HUES6 (cell line): ENCODE data around the gene MEX3D.
"Not testable (repeated sequence)": the region's sequence is repeated elsewhere in the genome, so short reads cannot be mapped to it uniquely, and the experiment has no call there.

ENCODE experiments used
- H3K27ac ChIP-seq: 2 replicates; pipeline ENCODE4 v1.7.0; 2013; ENCODE audit warnings: low read depth, mild to moderate bottlenecking, low read length, inconsistent platforms
- H3K27me3 ChIP-seq: 2 replicates; pipeline ENCODE4 v1.6.1; 2013; ENCODE audit warnings: low read length; ENCODE audit not compliant: control insufficient read depth, insufficient read depth
- H3K36me3 ChIP-seq: 2 replicates; pipeline ENCODE4 v1.6.1; 2013; ENCODE audit warnings: low read length; ENCODE audit not compliant: control insufficient read depth, insufficient read depth
- H3K4me1 ChIP-seq: 2 replicates; pipeline ENCODE4 v1.6.1; 2013; ENCODE audit warnings: low read length; ENCODE audit not compliant: control insufficient read depth, insufficient read depth
- H3K4me3 ChIP-seq: 2 replicates; pipeline ENCODE4 v1.5.1; 2013; ENCODE audit warnings: low read depth, low read length
- H3K9ac ChIP-seq: one replicate; pipeline ENCODE4 v1.6.1; 2013; ENCODE audit warnings: mild to moderate bottlenecking, low read length
- H3K9me3 ChIP-seq: 2 replicates; pipeline ENCODE4 v1.6.1; 2013; ENCODE audit warnings: low read depth, low read length; ENCODE audit not compliant: control insufficient read depth, insufficient read depth

MEX3D gene

GRCh38 chr19:1551068-1552040, 16.8 kb downstream of the MEX3D start:
- no peaks in the 10 kb centered on the region for H3K4me1 ChIP-seq

GRCh38 chr19:1549332-1549945, 18.7 kb downstream of the MEX3D start:
- no peaks in the 10 kb centered on the region for H3K4me1 ChIP-seq
- no peak overlapping the region for H3K27ac ChIP-seq
- peaks cover 7% of the 10 kb centered on the region; the same call in 1 of the 2 replicates for H3K27me3 ChIP-seq
- no peak overlapping the region for H3K4me3 ChIP-seq
- no peak overlapping the region for H3K9ac ChIP-seq
- H3K9me3 ChIP-seq: no peaks in the 10 kb centered on the region
- H3K36me3 ChIP-seq: peaks cover 4% of the 10 kb centered on the region; the same call in 1 of the 2 replicates

More at GRCh38 chr19:1551068-1552040, 16.8 kb downstream of the MEX3D start:
- H3K4me3 ChIP-seq: no peak overlapping the region
- H3K9me3 ChIP-seq: no peaks in the 10 kb centered on the region
- peaks cover 12% of the 10 kb centered on the region for H3K36me3 ChIP-seq
- no peak overlapping the region for H3K27ac ChIP-seq
- no peak overlapping the region for H3K9ac ChIP-seq
- H3K27me3 ChIP-seq: no peaks in the 10 kb centered on the region

- no peak overlapping the region for H3K27ac ChIP-seq
- H3K9ac ChIP-seq: no peak overlapping the region
- no peaks in the 10 kb centered on the region for H3K9me3 ChIP-seq
- no peak overlapping the region for H3K4me3 ChIP-seq
- H3K36me3 ChIP-seq: no peaks in the 10 kb centered on the region
- no peaks in the 10 kb centered on the region for H3K4me1 ChIP-seq
- peaks cover 14% of the 10 kb centered on the region; the same call in 1 of the 2 replicates for H3K27me3 ChIP-seq
Measured at GRCh38 chr19:1540365-1540925, 27.7 kb downstream of the MEX3D start.

- not testable (repeated sequence) for H3K4me3 ChIP-seq, H3K36me3 ChIP-seq, H3K9ac ChIP-seq, H3K27ac ChIP-seq, H3K9me3 ChIP-seq, H3K4me1 ChIP-seq
- H3K27me3 ChIP-seq: peaks cover 13% of the 10 kb centered on the region; the same call in 1 of the 2 replicates
Measured at GRCh38 chr19:1539749-1540148, 28.4 kb downstream of the MEX3D start.

GRCh38 chr19:1538978-1539377, 29.1 kb downstream of the MEX3D start:
- peaks cover 9% of the 10 kb centered on the region; the same call in 1 of the 2 replicates for H3K27me3 ChIP-seq
- no peak overlapping the region for H3K9ac ChIP-seq
- no peaks in the 10 kb centered on the region for H3K4me1 ChIP-seq
- H3K9me3 ChIP-seq: no peaks in the 10 kb centered on the region
- no peak overlapping the region for H3K4me3 ChIP-seq
- H3K36me3 ChIP-seq: no peaks in the 10 kb centered on the region
- no peak overlapping the region for H3K27ac ChIP-seq

GRCh38 chr19:1535699-1536098, 32.4 kb downstream of the MEX3D start:
- not testable (repeated sequence) for H3K4me3 ChIP-seq, H3K36me3 ChIP-seq, H3K4me1 ChIP-seq, H3K9ac ChIP-seq, H3K27ac ChIP-seq, H3K9me3 ChIP-seq, H3K27me3 ChIP-seq

GRCh38 chr19:1534972-1535371, 33.2 kb downstream of the MEX3D start:
- H3K9ac ChIP-seq: no peak overlapping the region

GRCh38 chr19:1533510-1534150, 34.5 kb downstream of the MEX3D start:
- Histone ChIP-seq H3K9ac (no peak overlapping the region), H3K4me3 (no peak overlapping the region)

More at GRCh38 chr19:1534972-1535371, 33.2 kb downstream of the MEX3D start:
- Histone ChIP-seq H3K4me1 (no peaks in the 10 kb centered on the region), H3K4me3 (no peak overlapping the region), H3K36me3 (no peaks in the 10 kb centered on the region), H3K27ac (no peak overlapping the region), H3K9me3 (no peaks in the 10 kb centered on the region), H3K27me3 (peaks cover 13% of the 10 kb centered on the region; the same call in 1 of the 2 replicates)

GRCh38 chr19:1532003-1532402, 36.1 kb downstream of the MEX3D start:
- no peak overlapping the region for H3K27ac ChIP-seq
- H3K36me3 ChIP-seq: no peaks in the 10 kb centered on the region
- H3K4me3 ChIP-seq: no peak overlapping the region
- no peaks in the 10 kb centered on the region for H3K9me3 ChIP-seq
- no peak overlapping the region for H3K9ac ChIP-seq
- H3K4me1 ChIP-seq: no peaks in the 10 kb centered on the region
- peaks cover 32% of the 10 kb centered on the region for H3K27me3 ChIP-seq

More at GRCh38 chr19:1533510-1534150, 34.5 kb downstream of the MEX3D start:
- Histone ChIP-seq H3K27ac (no peak overlapping the region), H3K36me3 (no peaks in the 10 kb centered on the region), H3K4me1 (no peaks in the 10 kb centered on the region), H3K9me3 (no peaks in the 10 kb centered on the region), H3K27me3 (peaks cover 21% of the 10 kb centered on the region; the same call in 1 of the 2 replicates)

GRCh38 chr19:1531587-1531986, 36.5 kb downstream of the MEX3D start:
- Histone ChIP-seq H3K27me3 (peaks cover 35% of the 10 kb centered on the region), H3K4me3 (no peak overlapping the region), H3K27ac (no peak overlapping the region), H3K9me3 (no peaks in the 10 kb centered on the region), H3K4me1 (no peaks in the 10 kb centered on the region), H3K9ac (no peak overlapping the region), H3K36me3 (no peaks in the 10 kb centered on the region)
